GM18909 (cell line): Measurements from ENCODE around the gene SLC35A3.
"Not testable (repeated sequence)": the region's sequence is repeated elsewhere in the genome, so short reads cannot be mapped to it uniquely, and the experiment has no call there.

Source experiments
- ATAC-seq: cut with Tn5 transposase; IDR thresholded peaks from one replicate; pipeline ENCODE4 v1.9.1; 2021; ENCODE audit warnings: mild to moderate bottlenecking; ENCODE audit not compliant: unreplicated experiment, poor library complexity

The SLC35A3 gene

DNA sequence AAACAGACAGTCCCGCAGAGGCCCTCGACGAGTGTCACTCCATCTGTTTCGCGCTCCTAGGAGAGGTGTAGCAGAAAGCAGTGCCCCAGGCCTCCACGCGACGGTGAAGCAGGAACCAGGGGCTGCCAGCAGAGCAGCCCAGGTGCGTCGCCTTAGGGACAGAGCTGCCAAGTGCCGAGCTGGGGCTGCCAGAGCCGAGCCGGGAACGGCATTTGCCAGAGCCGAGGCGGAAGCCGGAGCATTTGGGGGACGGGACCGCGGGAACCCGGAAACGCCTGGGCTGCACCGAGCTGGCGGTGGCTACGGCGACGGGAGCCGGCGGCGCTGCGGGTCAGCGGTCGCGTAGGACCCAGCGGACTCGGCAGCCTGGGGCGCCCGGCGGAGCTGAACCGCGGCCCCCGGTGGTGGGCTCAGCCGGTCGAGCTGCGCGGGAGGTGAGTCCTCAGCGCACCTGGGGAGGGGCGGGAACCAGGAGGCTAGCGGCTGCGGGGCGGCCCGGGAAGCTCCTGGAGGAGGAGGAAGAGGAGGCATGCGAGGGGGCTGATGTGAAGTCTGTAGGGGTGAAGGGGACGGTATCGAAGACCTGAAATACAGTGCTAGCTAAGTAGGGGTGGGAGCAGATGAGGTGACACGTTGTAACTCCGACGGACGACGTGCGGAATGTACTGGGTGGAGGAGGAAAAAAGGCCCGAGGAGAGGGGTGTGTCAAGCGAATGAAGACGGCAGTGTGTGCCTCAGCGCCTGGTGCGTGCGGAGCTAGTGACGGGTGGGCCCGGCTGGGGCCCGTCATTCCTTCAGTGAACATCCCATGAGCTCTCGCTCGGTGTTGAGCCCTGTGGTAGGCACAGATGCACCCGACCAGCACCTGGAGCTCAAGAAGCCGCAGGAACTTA is at the start of gene SLC35A3:
TSS of gene SLC35A3 (plus strand) at position 268 of the 893 bp plus-strand sequence. CDS start 23,559 bp downstream, outside the sequence.
- peak; percentile 95 for ATAC-seq

DNA sequence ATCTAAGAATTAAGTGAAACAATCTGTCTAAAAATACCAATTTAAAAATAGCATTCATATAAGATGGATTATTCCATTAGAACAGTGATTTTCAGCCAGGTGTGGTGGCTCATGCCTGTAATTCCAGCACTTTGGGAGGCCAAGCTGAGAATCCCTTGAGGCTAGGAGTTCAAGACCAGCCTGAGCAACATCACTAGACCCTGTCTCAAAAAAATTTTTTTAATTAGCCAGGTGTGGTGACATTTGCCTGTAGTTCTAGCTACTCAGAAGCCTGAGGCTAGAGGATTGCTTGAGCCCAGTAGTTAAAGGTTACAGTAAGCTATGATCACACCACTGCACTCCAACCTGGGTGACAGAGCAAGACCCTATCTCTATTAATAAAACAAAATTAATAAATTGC is 35.0 kb upstream of the SLC35A3 start:
- ATAC-seq = no peak

DNA sequence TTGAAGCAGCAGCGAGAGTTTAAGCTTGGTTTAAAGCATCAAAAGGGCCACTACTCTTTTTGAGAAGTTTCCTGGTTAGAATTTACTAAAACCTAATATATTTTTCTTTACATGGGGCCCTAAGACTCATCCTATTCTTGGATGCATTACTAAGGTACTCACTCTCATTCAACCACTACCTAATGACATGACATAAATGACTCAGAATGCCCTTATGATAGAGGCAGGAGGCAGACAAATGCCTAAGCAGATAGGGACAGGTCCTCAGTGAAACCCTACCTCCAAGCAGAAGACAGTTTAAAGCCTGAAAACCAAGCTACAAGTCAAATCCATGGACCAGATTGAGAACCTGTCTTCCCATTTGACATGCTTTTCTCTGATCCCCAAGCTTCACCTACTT is 34.3 kb upstream of the SLC35A3 start:
- ATAC-seq = no peak

DNA sequence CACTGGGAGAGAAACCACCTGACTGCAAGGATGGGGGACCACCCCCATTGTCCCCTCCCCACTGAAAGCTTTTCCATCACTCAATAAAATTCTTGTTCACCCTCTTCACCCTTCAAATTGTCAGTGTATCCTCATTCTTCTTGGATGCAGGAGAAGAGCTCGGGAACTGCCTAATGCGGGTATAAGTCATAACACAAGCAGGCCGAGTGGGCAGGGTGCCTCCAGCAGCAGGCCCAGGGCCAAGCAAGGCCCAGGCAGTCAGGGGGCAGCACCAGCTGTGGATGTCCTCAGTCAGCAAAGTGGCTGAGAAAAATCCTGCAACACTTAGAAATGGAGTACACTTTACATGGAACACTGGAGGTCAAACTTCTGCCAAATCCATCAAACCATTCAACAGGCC is 33.7 kb upstream of the SLC35A3 start:
- ATAC-seq = no peak

DNA sequence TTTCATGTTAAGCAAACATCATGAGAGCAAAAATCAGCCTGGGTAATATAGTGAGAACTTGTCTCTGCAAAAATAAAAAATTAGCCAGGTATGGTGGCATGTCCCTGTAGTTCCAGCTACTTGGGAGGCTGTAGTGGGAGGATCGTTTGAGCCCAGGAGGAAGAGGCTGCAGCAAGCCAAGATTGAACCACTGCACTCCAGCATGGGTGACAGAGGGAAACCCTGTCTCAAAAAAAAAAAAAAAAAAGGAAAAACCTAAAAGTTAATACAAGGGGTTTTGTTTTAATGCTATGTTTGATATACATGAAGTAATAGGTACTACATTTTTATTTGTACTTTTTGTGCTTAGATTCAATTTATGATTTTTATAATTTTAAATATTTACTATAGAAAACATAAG is 27.1 kb upstream of the SLC35A3 start:
- no peak for ATAC-seq

DNA sequence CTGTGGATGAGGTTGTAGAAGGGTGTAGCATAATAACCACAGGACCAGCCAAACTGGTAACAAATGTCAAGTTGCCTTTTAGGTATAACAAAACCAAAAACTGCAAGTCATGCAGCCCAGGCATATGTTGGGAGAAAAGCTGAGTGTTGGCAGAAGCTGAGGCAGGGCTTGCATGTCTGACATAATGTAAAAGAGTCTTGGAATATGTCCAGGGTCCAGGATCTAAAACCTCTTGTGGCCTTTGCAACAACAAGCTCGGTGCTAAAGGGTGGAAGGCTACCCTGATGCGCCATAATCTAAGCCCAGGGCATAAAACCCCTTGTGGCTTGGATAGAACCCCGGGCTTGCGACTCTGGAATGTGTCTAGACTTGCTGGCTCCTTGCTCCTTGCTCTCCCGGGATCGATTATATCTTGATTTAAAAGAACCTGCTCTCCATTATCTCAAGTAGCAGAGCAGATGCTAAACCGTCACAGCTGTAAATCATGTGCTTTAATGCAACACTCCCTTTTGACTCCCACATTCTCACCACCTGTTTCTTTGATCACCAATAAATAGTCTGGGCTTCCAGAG is 26.5 kb upstream of the SLC35A3 start:
- no peak for ATAC-seq

DNA sequence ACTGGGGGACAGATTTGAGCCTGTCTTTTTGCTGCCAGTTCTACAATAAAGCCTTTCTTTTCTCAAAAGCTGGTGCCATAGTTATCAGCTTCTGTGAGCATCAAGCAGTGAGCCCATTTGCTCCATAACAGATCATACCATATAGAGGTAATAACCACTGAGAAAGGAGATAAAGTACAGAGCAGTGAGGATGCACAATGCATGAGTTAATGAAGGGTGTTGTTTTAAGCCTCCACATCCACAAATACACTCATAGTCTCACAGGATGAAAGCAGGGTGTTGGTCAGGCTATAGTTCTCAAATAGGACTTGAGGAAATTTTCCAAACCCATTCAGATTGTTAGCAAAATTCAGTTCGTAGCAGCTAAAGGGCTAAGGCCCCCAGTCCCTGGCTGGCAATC is 25.6 kb upstream of the SLC35A3 start:
- no peak for ATAC-seq

DNA sequence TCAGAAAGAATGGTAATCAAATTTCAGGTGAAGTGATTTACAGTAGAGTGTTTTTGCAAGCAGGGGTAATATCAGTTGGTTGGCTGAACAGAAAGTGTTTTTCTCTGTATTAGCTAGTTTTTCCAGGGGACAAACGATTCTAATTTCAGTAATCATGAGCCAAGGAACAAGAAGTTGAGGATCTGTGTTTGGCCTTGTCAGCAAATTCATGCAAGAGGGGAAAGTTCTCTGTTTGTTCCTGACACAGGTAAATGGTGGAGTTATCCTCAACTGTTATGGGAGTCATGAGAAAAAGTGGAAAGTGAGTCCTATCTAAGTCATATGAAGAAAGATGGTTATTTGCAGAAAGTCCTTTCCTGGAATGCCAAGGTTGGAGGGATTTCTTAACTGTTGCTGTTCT is 24.6 kb upstream of the SLC35A3 start:
- no peak for ATAC-seq

DNA sequence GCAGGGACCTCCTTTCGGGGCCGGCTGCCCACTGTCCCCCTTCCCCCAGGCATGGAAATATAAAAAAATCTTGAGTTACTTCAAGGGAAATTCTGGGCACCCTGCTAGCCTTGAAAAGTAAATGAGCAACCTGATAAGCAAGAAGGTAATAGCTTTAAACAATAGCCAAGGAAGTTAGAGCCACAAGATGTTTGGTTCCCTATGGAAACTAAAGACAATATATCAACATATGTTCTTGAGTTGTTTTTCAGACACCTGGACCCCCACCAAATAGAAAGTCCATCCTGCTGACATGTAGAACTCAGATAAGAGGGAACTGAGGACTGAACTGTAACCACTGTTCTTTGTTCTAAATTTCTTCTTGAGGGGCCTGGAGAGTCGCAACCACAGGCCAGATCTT is 19.3 kb upstream of the SLC35A3 start:
- no peak for ATAC-seq

DNA sequence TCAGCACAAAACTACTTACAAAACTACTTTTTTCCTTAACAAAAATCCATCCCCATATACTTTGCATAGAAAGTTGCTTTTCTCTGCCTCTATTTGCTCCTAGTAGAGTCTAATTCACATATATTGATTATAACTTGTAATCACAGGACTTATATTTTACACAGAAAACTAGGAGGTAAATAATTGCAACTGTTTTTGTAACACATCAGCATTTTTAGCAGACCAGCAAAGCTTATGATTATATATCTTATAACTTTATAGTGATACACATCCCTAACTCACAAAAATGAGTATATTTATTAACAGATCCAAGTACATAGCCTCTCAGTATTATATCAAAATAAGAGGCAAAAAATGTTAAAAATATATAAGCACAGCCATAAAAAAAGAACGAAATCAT is 17.3 kb upstream of the SLC35A3 start:
- no peak for ATAC-seq

DNA sequence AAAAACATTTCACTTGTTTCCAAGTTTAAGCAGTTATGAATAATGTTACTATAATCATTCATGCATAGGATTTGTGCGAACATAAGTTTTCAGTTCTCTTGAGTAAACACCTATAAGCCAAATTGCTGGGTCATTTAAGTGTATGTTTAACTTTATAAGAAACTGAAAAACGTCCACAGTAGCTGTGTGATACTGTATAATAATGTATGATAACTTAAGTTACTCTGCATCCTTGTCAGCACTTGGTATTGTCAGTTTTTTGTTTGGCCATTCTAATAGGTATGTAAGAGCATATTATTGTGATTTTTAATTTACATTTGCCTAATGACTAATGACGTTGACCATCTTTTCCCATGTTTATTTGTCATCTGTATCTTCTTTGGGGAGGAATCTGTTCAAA is 14.4 kb upstream of the SLC35A3 start:
- no peak for ATAC-seq

DNA sequence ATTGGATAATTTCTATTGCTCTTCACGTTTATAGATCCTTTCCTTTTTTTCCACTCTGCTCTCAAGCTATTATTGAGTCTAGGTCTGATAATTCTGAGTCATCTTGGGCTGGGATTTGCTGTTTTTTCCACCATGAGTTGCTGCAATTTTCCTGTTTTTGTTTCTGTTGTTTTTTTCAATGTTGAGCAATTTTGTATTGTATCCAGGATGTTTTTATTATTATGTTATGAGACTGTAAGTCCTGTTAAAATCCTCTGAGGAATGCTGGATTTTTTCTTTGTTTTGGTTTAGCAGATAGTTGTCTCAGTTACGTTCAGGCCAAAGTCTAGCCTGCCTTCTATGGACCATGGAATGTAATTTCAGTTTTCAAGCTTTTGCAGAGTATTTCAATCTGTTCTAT is 13.0 kb upstream of the SLC35A3 start:
- ATAC-seq = no peak

DNA sequence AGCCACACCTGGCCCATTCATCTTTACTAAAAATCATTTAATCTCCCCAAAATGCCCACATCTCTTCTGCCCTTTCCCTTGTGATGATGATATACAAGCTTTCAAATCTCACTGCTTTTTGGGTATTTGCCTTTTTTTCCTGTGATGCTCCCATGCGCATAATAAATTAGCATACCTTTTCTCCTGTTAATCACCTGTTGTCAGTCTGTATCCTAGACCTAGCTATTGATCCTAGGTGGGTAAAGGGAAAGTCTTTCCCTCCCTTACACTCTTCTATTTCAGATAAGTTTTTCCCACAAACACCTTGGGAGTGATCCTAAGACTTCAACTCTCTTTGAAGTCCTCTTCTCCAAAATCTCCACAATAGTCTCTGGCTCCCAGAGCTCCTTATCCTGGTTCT is 12.0 kb upstream of the SLC35A3 start:
- no peak for ATAC-seq

DNA sequence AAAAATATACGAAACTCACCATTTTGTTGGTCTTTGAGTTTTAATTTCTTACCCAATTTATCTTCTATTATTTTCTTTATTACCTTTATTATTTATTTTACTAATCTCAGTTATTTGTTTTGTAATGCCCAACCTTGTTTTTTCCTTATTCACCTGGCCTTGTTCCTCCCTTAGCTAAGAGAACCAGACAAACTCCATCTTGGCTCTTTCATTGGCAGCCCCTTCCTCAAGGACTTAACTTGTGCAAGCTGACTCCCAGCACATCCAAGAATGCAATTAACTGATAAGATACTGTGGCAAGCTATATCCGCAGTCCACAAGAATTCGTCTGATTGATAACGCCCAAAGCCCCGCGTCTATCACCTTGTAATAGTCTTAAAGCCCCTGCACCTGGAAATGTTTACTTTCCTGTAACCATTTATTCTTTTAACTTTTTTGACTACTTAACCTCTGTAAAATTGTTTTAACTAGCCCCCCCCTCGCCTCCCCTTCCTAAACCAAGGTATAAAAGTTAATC is 10.5 kb upstream of the SLC35A3 start:
- not testable (repeated sequence) for ATAC-seq

DNA sequence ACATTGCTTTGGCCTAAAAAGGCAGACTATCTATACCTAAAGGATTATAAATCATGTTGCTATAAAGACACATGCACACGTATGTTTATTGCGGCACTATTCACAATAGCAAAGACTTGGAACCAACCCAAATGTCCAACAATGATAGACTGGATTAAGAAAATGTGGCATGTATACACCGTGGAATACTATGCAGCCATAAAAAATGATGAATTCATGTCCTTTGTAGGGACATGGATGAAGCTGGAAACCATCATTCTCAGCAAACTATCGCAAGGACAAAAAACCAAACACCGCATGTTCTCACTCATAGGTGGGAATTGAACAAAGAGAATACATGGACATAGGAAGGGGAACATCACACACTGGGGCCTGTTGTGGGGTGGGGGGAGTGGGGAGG is 9.5 kb upstream of the SLC35A3 start:
- ATAC-seq = not testable (repeated sequence)

DNA sequence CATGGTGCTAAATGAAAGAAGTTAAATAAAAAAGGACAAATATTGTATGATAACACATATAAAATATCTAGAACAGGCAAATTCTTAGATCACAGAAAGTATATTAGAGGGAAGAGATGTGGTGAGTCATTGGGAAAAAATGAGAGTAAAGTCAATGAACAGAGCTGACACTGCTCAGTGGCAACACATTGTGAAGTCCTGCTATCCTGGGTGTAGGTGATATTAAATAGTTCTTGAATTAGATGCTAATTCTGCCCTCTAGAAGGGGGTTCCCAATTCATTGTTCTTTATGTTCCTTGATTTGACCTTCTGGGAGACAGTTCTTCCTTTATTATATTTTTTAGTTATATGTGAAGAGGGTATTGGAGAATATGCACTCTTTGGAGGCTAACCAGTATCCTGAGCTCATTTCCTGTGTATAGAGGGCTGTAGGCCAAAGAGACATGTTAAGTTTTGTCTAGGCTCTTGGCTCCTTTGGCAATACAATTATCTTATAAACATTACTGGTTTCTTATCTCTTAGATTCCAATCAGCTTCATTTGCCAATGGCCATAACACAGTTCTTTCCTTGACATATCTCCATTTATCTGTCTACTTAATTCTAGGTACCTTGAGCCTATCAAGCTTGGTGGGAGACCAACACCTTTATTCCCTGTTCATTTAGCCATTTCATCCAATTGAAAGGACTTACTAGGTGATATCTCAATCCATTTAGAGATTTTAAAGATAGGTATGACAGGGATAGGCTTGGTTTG is 6.6 kb upstream of the SLC35A3 start:
- ATAC-seq = no peak

DNA sequence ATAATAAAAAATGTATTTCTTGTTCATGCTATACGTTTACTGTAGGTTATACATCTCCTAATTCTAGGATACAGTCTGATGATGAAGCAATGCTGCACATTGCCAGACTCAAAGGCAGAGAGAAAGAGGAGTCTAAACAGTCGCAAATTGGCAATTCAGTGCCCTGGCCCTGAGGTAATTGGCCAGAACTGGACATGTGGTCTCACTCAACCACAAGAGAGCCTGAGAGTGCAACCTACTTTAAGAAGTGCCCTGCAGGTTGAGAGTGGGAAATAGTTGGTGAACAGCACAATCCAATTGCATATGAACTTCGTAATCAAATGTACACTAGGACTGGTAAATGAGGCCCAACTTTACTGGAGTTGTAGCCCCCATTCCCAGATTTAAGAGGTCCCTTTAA is 5.0 kb upstream of the SLC35A3 start:
- ATAC-seq = no peak

DNA sequence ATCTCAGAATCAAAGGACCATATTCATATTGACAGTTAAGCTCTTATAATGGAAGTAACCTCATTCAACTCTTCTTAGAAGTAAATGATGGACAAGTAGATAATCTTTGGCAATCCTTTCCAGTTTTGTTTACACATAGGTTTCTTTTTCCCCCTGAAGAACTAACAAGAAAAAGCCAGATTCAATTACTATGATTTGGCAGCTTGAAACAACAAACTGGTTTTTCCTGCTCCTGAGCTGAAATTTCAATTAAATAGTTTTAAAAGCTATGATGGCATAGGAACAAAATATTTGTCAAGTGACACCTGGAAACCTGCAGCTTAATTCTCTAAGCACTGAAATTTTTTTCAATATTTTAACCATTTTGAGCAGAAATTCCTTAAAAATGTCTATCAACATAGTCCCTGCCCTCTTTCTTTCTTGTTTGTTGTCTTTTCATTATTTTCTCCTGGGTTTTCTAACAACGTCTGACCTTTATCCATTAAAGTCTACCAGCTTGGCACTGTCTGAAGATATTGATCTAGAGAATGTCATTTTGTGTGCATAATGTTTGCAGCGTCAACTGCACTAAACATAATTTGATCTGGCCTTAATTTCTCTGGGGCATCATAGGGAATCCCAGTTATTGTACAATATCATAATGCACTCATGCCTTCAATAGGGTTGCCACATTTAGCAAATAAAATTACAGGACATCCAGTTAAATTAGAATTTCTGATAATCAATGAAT is 4.0 kb upstream of the SLC35A3 start:
- ATAC-seq = no peak

DNA sequence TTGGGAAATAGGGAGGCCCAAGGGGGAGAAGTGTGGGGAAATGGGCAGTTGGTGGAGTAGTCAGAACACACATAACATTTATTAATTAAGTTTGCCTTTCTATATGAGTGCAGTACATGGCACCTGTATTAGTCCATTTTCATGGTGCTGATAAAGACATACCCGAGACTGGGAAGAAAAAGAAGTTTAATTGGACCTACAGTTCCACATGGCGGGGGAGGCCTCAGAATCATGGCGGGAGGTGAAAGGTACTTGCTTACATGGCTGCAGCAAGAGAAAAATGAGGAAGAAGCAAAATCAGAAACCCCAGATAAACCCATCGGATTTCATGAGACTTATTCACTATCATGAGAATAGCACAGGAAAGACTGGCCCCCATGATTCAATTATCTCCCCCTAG is 1.6 kb upstream of the SLC35A3 start:
- ATAC-seq = no peak

DNA sequence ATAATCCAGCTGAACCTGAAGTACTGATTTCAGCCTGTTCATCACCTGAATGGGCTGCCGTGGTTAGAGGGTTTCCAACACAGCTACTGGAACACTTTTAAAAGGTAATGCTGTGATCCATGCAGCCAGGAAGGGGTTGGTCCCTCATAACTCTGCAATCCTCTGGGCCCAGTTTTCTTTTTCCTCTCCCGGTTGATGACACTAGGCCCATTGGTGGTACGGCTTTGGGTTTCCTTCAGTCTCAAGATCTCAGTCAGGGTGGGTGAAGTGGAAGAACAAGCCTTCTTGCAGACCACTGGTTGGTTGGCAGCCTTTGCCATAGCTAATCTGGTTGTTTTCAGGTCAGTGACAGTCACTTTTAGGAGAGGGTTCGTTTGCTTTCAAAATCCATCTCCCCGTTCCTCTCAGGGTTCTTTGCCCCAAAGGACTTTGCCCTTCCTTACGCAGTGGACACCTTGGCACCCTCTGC is 502 bp upstream of the SLC35A3 start:
- ATAC-seq = no peak
